ENCODE data around the gene VPS45.

DNA sequence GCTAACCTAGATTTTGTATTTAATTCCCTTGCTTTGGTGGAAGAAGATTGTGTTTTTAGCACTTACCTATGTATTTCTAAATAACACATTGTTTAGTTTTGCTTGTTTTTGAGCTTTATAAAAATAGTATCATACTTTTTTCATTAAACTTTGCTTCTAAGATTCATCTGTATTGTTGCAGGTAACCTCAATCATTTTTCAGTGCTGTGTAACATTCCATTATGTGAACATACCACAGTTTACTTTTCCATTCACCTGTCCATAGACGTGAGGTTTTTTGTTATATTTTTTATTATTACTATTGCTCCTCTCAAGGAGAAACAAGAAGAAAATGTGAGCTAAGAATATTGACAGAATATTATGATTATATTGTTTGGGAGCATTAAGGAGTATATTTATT lies 67.0 kb downstream of the VPS45 start:
- TF ChIP-seq TEAD4 (CRISPR knock-in tag; IDR thresholded peaks at IDR 0.05) (no peak), NFYB (CRISPR knock-in tag; conservative IDR thresholded peaks at IDR 0.05; ENCODE audit: low read depth) (no peak), GABPB1 (CRISPR knock-in tag; IDR thresholded peaks at IDR 0.05) (no peak), ZNF121 (CRISPR knock-in tag; IDR thresholded peaks at IDR 0.05) (no peak)
- TF ChIP-seq, protein P1, sequence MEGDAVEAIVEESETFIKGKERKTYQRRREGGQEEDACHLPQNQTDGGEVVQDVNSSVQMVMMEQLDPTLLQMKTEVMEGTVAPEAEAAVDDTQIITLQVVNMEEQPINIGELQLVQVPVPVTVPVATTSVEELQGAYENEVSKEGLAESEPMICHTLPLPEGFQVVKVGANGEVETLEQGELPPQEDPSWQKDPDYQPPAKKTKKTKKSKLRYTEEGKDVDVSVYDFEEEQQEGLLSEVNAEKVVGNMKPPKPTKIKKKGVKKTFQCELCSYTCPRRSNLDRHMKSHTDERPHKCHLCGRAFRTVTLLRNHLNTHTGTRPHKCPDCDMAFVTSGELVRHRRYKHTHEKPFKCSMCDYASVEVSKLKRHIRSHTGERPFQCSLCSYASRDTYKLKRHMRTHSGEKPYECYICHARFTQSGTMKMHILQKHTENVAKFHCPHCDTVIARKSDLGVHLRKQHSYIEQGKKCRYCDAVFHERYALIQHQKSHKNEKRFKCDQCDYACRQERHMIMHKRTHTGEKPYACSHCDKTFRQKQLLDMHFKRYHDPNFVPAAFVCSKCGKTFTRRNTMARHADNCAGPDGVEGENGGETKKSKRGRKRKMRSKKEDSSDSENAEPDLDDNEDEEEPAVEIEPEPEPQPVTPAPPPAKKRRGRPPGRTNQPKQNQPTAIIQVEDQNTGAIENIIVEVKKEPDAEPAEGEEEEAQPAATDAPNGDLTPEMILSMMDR (IDR thresholded peaks at IDR 0.05), result no peak
- TF ChIP-seq, protein P2, sequence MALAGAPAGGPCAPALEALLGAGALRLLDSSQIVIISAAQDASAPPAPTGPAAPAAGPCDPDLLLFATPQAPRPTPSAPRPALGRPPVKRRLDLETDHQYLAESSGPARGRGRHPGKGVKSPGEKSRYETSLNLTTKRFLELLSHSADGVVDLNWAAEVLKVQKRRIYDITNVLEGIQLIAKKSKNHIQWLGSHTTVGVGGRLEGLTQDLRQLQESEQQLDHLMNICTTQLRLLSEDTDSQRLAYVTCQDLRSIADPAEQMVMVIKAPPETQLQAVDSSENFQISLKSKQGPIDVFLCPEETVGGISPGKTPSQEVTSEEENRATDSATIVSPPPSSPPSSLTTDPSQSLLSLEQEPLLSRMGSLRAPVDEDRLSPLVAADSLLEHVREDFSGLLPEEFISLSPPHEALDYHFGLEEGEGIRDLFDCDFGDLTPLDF (CRISPR knock-in tag; IDR thresholded peaks at IDR 0.05), result no peak
- TF ChIP-seq, protein P3, sequence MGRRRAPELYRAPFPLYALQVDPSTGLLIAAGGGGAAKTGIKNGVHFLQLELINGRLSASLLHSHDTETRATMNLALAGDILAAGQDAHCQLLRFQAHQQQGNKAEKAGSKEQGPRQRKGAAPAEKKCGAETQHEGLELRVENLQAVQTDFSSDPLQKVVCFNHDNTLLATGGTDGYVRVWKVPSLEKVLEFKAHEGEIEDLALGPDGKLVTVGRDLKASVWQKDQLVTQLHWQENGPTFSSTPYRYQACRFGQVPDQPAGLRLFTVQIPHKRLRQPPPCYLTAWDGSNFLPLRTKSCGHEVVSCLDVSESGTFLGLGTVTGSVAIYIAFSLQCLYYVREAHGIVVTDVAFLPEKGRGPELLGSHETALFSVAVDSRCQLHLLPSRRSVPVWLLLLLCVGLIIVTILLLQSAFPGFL (CRISPR knock-in tag; IDR thresholded peaks at IDR 0.05; ENCODE audit: borderline replicate concordance), result no peak

All from WTC11 (cell line).